ENCODE results near the gene GSTK1. TPM values are rescaled to one million over a fixed set of nuclear protein-coding genes. Genes with fewer than 3 reads are reported as not detected.

Gene GSTK1
- total and polyA plus RNA-seq, 2 of the 8 experiments (the other 6 are each of a cell fraction or from before 2014, with no cell fraction given) = 25.5 to 32.5 TPM

- H3K23ac ChIP-seq (ENCODE audit: insufficient read length) = no peak within 1 kb of the TSS
Observed at GRCh38 chr7:143221737-143222136, 41.5 kb upstream of the GSTK1 start, which contains the start of gene TAS2R40. TAS2R40 (plus strand) TSS chr7:143222037; CDS start chr7:143222079, 42 bp downstream.

More at GRCh38 chr7:143221737-143222136, 41.5 kb upstream of the GSTK1 start, which contains the start of gene TAS2R40:
- Histone ChIP-seq H2AFZ (ENCODE audit: low read length) (no peak within 1 kb of the TSS), H3K27ac (ENCODE audit: low read depth, low read length) (no peak within 1 kb of the TSS), H3K27me3 (replicated peaks in 1 of 4; ENCODE audit: control insufficient read depth in 3 of 4, extremely low read depth in 1 of 4, insufficient read depth in 3 of 4, low read length in 3 of 4) (no peaks in the 10 kb centered on the region), H2AK5ac (ENCODE audit: low read depth, low read length) (no peak within 1 kb of the TSS), H3K9me3 (ENCODE audit: insufficient read depth in 2 of 2, low read depth in 1 of 2, low read length in 1 of 2) (no peaks in the 10 kb centered on the region), H4K8ac (ENCODE audit: extremely low read depth, insufficient read depth, low read length) (no peak within 1 kb of the TSS), H2BK12ac (ENCODE audit: low read depth, low read length) (no peak within 1 kb of the TSS), H3K4me1 (replicated peaks in 1 of 4; ENCODE audit: control insufficient read depth in 3 of 4, insufficient read depth in 4 of 4, low read length in 3 of 4) (no peaks in the 10 kb centered on the region), H3K4me3 (ENCODE audit: extremely low read depth in 1 of 4, insufficient read depth in 2 of 4, low read depth in 3 of 4, low read length in 4 of 4) (no peak within 1 kb of the TSS), H4K91ac (replicated peaks; ENCODE audit: insufficient read length, low read length) (no peak within 1 kb of the TSS), H3K23me2 (ENCODE audit: low read depth, low read length) (peaks cover 1% of the 10 kb centered on the region; the same call in 1 of the 2 replicates), H3K9ac (replicated peaks in 1 of 4; ENCODE audit: extremely low read depth in 1 of 4, low read depth in 3 of 4, low read length in 3 of 4) (no peak within 1 kb of the TSS), H3K4me2 (ENCODE audit: insufficient read depth in 1 of 2, low read depth in 2 of 2, low read length in 2 of 2) (no peak within 1 kb of the TSS), H2BK5ac (ENCODE audit: low read depth, low read length) (no peak within 1 kb of the TSS), H2BK20ac (ENCODE audit: low read length) (no peak within 1 kb of the TSS), H4K5ac (ENCODE audit: insufficient read length, low read depth, low read length) (no peak within 1 kb of the TSS), H3K4ac (replicated peaks; ENCODE audit: insufficient read length, low read depth, low read length) (no peak within 1 kb of the TSS), H3K14ac (ENCODE audit: insufficient read length) (no peak within 1 kb of the TSS), H2BK120ac (replicated peaks; ENCODE audit: low read depth, low read length) (no peak within 1 kb of the TSS), H4K20me1 (replicated peaks in 1 of 2; ENCODE audit: control insufficient read depth in 1 of 2, insufficient read depth in 2 of 2, low read length in 2 of 2) (no peaks in the 10 kb centered on the region), H3K56ac (replicated peaks; ENCODE audit: insufficient read length, low read depth, low read length) (no peak within 1 kb of the TSS), H3K79me1 (ENCODE audit: low read depth, low read length) (no peaks in the 10 kb centered on the region), H3K79me2 (ENCODE audit: control insufficient read depth in 1 of 2, insufficient read depth in 2 of 2, low read length in 2 of 2) (no peaks in the 10 kb centered on the region), H2BK15ac (ENCODE audit: low read length) (no peak within 1 kb of the TSS), H3K18ac (ENCODE audit: extremely low read depth, low read length) (no peak within 1 kb of the TSS), H3K36me3 (ENCODE audit: control insufficient read depth in 2 of 4, insufficient read depth in 4 of 4, low read length in 3 of 4) (no peaks in the 10 kb centered on the region)
- ChIA-PET CTCF (ENCODE audit: partially characterized antibody) (interaction anchor here (1.2 to 11.2 kb wide), 4 partner anchors 13 to 617 kb away, joined by 3 to 480 read pairs (median 20); no protein-coding TSS in a partner anchor), POLR2A (ENCODE audit: partially characterized antibody) (no interaction called here)
- DNase-seq (ENCODE audit: low read depth in 1 of 2, low spot score in 2 of 2) (no peak), FAIRE-seq (no peak)
- TF ChIP-seq GABPA (IDR thresholded peaks at IDR 0.05; ENCODE audit: borderline replicate concordance, insufficient read depth, low read length) (no peak), RXRA (IDR thresholded peaks at IDR 0.05; ENCODE audit: insufficient read depth, low read depth, low read length) (no peak), SIRT6 (IDR thresholded peaks at IDR 0.05; ENCODE audit: low read length) (no peak)
- WGBS, 2 experiments (ENCODE audit: extremely low coverage in 1 of 2, insufficient coverage in 1 of 2, insufficient read length in 1 of 2, insufficient replicate concordance in 2 of 2, low coverage in 1 of 2, low lambda C conversion rate in 2 of 2, missing lambda C conversion rate in 1 of 2) = 93% methylated on average over 3 of the region's 3 CpGs; no CpG with 5 or more reads in 1 of the 2 experiments
